Measurements from ENCODE around the gene MIDN.
A peak's percentile ranks its signal among the peaks of the same experiment; 100 is the strongest.

The MIDN gene

DNA sequence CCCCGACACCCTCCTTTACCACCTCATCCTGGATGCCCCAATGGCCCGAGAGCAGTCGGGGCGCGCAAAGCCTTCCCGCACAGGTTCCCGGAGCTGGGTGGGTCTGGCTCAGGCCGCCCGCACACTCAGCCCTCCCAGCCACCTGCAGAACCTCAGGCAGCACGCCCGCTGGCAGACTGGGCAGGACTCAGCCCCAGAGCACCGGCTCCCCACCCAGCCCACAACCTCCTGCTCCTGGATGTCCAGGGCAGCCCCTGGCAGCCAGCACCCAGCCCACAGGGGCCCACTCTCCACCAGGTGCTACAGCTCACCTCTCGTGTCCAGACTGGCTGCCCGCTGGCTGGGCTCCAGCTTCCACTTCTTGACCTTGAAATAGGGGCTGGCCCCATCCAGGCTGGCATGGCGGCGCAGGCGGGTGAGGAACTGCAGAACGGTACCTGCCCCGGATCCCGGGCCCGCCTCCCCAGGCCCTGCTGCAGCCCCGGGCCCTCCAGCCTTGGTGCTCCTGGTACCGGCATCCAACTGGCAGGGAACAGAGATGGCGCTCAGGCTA, 15.2 kb upstream of the MIDN start:
- no peak for FAIRE-seq

DNA sequence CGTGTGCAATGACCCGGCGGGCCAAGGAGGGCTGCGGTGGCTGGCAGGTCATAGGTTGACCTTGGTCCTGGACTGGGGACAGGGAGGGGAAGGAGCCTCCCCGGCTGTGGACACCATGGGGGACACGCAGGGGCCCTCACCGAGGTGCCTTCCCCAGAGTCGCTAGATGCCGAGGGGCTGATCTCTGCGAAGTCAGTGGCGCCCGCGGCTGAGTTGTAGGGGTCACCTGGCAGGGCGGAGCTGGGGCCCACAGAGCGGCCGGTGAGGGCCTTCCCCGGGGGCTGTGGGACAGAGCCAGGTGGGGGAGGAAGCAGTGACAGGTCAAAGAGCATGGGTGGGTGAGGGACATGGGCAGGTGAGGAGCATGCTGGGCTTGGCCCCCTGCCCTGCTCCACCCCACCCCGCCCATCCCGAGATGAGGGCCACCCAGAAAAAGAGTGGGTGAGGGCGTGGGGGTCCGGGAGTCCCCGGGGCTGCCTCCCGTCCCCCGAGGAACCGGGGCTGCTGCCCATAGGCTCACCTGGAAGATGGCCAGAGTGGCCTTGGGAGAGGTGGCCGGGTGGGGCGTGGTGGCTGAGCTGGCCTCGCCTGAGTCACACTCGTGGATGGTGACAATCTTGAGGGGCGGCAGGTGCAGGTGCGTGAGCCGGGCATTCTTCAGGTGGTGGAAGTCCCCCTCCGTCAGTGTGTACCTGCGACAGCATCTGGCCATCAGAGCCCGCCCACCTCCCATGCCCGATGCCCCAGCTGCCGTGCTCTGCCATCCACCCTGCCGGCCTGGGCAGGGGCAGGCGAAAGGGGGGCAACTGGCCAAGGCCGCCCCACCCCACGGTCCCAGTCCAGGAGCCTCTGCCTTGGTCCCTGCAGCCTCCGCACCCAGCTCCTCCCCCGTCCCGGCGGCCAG, 14.1 kb upstream of the MIDN start:
- no peak for FAIRE-seq

DNA sequence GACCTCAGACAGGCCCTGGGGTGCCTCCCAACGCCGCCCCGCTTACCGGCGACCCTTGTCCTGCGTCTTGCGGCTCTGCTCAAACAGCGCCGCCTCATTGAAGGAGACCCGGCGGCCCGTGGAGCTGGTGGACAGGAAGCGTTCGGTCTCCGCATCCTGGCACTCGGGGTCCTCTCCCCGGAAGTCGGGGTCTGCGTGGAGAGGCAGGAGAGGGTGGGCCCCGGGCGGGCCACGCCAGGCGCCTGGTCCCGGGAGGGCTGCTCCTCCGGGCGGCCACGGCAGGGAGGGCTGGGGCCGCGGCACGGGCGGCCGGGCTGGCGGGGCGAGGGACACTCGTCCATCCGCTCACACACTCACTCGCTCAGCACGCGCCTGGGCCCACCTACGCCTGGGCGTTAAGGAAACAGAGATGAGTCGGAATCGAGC, 13.4 kb upstream of the MIDN start:
- no peak for FAIRE-seq

DNA sequence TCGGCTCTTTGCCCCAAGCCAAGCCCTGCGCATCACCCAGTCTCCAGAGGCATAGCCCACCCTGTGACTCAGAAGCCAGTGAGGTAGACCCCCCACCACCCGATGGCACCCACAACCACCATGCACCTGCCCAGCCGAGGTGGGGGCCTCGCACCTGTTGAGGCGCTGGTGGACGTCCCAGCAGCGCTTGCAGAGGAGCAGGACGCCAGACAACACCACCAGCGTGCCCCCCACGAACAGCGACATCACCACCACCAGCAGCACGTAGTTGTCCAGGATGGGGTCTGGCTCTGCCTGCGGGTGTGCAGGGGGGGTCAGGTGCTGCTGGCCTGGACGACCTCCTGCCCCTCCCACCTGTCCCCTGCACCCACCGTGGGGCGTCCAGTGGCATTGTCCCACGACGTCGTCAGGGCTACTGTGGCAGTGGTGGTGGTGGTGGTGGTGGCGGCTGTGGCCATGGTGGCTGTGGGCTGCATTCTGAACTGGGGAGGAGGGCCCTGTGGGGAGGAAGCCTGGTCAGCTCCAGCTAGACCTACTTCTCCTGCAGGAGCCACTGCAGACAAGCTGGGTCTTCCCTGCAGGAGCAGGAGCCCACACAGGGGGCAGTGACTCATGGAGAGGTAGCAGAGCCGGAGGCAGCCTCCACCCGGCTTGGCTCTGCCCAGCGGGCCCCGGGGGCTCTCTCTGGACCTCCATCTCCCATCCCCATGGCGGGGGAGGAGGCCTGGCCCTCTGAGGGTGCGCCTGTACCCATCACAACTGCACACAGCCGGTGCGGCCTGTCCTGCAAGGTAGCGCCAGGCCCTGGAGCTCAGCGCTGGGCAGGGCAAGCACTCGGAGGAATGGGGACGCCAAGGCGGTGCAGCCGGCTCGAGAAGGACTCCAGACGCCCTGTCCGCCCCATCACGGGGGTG, 12.5 kb upstream of the MIDN start:
- no peak for FAIRE-seq

DNA sequence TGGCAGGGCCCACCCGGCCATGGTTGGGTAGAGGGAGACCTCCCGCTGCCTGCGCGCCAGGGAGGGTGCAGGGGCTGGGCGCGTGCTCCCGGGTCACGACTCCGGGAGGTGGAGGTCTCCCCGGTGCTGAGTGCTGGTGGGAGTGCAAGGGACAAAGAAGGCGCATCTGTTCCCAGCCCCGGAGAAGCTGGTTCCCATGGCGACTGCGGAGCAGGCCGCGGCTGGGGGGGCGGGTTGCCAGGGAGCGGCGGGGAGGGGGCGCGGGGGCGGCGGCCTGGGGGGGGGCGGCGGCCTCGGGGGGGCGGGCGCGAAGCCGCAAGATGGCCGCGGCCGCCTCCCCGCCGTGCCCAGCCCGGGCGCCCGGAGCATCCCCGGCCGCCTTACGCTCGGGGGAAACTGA, 11.8 kb upstream of the MIDN start:
- no peak for FAIRE-seq

DNA sequence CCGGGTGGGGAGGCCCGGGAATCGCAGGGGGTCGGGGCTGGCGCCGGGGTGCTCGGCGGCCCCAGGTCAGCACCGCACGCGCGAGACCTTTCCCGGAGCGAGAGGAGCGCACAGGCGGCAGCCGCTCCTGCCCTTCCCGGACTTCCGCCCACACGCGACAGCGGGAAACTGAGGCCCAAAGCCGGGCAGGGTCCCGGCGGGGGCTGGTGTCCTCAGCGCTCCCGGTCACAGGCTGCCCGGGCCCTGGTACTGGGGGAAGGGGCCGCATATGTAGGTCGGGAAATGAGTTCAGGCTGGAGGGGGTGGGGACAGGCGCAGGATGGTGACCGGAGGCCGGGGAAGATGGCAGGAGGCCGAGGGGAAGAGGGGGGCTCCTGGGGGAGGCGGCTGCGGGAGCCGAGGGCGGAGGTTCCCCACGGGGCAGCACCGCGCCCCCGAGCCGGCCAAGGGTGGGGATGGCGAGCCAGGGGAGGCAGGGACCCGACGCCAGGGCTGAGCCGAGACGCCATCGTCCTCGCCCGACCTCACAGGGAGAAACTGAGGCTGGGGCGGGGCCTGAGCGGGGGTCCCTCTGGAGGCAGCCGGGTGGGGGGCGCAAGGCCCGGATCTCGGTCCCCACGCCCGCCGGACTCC, 11.2 kb upstream of the MIDN start:
- no peak for FAIRE-seq

DNA sequence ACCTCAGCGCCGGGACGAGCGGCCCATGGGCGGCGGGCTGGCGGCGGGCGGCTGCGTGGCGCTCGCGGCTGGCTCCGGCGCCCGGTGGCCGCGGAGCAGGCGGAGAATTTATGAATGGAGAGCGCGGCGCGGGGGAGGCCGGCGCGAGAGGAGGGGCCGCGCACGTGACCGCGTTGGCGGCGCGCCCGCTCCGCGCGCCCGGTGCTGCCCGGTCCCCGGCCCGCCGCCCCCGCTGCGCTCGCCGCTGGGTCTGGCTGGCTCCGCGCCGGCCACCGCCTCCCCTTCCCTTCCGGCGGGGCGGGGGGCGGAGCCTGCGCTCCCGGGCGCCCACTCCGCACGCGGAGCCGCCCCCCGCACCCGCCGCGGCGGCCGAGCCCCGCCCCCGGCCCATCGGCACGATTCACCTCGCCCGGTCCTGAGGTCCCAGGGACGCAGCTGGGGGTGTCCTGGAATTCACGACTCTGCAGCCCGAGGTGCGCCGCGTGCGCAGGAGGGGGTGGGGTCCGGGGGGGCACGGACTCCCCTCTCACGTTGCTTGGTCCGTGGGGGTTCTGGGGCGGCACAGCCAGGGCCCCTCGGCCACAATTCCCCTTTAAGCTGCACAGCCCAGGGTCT, 10.5 kb upstream of the MIDN start, which contains the start of gene CBARP:
CBARP (minus strand) TSS at position 252 of the 615 bp plus-strand sequence. CDS start 1,905 bp downstream, outside the sequence.
- FAIRE-seq, result no peak

DNA sequence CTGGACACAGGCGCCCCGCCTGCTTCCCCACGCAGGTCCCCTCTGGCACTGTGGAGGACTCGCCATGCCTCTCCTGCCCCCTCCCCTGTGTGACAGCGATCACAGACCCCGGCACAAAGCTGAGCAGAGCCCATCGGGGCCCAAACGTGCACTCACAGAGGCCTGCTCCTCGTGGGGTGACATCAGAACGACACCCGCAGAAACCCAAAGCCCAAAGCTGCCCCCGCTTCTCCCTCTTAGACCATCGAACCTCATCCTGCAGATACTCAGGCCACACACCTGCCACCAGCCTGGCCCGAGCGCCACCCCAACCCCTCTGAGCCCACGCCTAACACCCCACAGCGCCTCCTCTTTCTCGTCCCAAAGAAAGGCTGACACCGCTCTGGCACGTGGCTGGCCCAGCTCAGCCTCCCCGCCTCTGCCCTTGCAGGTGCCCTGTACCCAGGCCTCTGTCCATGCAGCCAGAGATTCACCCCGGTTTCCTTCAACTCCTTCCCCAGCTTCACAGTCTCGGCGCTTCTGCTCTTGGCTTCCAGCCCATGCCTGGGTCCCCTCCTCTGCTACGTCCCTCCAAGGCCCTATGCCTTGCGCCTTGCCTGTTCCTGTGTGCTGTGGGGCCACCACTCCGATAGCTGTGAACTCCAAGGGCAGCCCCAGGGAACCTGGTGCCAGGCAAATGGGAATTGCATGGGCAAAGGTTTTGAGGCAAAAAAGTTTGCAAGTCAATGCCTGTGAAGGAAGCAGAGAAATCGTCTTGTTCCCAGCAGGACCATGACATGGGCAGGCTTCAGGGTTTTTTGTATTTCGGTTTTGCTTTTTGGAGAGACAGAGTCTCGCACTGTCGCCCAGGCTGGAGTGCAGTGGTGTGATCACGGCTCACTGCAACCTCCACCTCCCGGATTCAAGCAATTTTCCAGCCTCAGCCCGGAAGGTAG, 9.7 kb upstream of the MIDN start:
- no peak for FAIRE-seq

DNA sequence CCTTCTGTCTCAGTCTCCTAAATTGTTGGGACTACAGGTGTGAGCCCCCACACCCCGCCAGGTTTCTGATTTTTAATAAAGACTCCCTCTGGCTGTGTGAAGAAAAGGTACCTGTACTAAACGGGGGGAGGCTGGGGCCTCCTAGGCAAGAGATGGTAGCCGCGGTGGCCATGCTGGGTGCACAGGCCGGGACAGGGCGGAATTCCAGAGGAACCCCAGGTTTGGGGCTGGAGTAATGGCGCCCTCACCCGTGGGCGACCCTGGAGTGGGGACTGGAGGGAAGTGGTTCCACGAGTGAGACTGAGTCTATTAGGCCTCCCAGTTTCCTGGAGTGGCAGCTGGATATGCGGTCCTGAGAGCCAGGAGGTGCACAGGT, 9.0 kb upstream of the MIDN start:
- FAIRE-seq, result no peak

DNA sequence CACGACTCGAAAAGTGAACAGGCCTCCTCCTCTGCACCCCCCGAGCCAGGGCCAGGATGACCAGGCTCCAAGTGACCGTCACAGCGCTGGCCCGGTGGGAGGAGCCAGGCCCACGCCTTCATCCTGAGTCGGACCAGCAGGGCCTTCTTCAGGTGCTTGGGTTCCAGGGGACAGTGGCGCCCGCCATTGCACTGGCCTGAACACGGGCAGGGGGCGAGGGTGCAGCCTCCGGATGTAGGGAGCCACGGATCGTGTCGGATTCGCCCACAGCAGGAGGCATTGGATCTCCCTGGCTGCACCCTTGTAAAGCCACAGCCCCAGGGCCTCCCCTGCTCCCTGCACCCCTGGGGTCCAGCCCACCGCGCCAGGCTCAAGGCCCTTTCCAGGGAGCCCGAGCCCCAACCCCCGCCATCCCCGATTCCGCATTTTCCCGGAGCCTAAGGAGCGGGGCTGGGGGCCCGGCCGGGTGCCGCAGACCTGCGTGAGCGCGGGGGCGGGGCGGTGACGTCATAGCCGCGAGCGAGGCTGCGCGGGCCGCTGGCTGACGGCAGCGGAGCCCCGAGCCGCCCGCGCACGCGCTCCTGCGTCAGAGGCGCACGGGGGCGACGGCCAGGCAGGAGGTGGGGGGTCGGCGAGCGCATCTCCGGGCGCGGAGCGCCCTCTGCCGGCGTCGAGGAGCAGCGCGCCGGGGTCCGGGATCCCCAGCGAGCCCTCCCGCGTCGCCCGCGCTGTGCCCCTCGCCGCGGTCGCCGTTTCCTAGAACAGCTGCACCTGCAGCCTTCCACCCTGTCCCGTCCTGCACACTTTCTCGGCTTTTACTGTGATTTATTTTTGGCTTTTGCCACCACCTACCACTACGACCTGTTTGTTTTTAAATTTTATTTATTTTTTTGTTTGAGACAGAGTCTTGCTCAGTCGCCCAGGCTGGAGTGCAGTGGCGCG, 8.3 kb upstream of the MIDN start:
- no peak for FAIRE-seq

DNA sequence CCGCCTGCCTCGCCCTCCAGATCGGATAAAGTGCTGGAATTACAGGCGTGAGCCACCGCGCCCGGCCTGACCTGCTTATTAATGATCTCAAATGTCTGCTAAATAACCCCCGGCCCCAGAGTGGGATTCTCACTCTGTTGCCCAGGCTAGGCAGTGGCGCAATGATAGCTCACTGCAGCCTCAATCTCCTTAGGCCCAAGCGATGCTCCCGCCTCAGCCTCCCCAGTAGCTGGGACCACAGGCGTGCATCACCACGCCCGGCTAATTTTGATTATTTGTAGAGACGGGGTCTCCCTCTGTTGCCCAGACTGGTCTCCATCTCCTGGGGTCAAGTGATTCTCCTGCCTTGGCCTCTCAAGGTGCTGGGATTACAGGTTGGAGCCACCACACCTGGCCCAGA, 7.5 kb upstream of the MIDN start:
- FAIRE-seq, result no peak

DNA sequence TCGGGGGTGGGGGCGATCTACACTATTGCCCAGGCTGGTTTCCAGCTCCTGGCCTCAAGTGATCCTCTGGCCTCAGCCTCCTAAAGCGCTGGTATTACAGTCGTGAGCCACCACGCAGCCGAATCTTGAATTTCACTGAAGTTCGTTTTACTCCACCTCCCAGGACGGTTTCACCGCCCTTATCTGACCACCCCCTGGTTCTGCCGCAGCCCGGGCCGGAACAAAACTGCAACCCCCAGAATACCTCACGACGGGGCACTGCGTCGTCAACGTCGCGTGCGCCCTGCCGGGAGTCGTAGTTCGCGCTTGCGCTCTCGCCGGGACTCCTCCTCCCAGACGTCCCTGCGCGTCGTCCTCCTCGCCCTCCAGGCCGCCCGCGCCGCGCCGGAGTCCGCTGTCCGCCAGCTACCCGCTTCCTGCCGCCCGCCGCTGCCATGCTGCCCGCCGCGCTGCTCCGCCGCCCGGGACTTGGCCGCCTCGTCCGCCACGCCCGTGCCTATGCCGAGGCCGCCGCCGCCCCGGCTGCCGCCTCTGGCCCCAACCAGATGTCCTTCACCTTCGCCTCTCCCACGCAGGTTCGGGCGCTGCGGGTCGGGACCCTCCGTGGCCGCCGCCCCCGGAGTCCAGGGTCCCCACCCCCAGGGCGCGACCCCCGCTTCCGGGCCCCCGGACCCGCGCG, 6.8 kb upstream of the MIDN start, which contains the start of gene ATP5F1D:
ATP5F1D (plus strand) TSS at position 335 of the 679 bp plus-strand sequence; CDS start at position 435, 100 bp downstream.
- FAIRE-seq, result peak; percentile 61

DNA sequence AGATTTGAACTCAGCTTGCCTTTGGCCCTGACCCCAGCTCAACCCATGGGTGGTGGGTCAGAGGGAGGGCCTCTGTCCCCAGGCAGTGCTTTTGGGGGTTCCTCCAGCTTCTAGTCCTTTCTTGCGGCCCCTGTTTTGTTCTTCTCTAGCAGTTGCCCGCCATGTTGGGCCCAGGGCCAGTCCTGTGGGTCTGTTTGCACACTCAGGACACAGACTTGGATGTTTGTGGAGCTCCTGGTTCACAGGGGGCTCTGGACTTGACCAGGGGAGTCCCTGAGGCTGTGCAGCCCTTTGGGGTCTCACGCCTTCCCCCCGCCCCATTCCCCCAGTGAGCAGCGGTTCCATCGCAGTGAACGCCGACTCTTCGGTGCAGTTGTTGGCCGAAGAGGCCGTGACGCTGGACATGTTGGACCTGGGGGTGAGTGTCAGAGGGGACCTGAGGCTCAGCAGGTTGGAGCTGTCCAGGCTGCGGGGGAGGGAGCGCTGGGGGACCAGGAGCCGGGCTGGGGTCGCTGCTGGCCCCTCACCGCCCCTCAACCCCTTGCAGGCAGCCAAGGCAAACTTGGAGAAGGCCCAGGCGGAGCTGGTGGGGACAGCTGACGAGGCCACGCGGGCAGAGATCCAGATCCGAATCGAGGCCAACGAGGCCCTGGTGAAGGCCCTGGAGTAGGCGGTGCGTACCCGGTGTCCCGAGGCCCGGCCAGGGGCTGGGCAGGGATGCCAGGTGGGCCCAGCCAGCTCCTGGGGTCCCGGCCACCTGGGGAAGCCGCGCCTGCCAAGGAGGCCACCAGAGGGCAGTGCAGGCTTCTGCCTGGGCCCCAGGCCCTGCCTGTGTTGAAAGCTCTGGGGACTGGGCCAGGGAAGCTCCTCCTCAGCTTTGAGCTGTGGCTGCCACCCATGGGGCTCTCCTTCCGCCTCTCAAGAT, 4.4 kb upstream of the MIDN start:
- FAIRE-seq, result no peak

DNA sequence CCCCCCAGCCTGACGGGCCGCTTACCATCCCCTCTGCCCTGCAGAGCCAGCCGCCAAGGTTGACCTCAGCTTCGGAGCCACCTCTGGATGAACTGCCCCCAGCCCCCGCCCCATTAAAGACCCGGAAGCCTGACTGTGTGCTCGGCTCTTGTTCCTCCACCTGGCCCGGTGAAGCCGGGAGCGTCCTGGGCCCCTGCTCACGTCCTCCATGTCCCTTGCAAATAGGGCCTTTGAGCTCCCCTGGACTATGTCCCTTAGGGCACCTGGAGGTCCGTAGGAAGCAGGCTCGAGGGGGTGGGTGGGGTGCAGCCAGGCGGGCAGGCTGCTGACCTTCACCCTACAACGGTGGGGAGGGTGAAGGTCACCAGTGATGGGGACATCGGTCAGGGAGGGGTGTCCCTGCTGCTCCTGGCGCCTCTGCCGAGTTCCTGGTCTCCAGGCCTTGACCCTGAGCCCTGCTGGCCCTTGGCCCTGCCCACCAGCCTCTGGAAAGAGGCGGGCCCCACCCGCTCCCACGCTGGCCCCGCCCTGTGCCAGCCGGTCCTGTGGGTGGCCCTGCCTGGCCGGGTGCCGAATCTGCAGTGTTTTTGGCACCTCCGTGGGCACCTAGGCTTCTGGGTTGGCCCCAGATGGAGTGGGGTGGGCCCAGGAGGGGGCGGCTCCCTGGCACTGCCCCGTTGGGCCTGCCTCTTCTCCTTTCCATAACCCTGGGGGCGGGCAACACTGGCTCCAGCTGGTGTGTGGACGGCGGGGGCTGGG, 3.5 kb upstream of the MIDN start:
- no peak for FAIRE-seq

DNA sequence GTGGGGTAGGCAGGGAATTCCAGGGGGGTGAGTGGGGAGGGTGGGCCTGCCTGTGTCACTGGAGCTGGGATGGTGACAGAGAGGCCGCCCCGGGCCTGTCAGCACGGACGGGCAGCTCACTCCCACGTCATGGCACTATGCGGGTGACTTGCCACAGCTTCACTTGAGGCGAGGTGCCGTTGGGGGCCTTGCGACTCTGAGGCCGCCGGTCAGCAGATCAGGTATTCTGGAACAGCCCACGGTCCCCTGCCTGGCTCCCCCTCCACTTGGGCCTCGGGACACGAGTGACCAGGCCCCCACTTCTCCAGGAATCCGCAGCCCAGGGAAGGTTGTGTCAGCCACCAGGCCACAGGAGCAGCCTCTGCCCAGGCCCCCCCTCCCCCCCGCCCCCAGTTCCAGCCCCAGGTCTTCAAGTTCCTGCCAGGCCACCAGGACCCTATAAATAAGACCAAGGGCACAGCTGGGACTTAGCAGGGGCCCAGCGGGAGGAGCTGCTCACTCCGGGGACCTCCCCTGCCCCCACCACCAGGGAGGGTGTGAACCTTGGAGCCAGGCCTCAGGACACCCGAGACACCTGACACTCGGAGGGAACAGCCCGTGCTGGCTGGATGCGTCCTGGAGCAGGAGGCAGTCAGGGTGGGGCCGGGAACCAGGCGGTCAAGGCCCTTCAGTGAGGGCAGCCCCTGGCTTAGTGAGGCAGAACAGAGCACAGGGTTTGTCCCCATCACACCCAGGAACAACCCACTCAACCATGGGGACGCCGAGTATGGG, 2.7 kb upstream of the MIDN start:
- no peak for FAIRE-seq

Data from endometrium (tissue), 2 donors.